Measurements from ENCODE around the gene NFASC.

The NFASC gene

DNA sequence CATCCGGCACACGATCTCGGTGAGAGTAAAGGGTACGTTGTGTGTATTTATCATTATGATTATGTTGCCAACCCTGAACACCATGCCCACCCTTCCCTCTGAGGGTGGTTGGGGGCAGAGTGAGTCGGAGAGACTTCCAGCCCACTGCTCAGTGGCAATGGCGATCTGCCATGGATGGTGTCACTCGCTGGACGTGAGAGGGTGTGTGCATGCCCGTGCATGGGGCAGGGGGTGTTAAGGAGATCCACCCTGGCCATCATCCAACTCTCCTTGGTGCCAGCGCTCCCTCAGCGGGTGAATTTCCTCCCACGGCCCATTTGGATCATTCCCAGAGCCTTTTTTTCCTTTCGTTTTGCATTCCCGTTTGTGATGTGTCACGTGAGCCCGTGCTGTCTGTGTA is 98.3 kb downstream of the NFASC start:
- H3K27ac ChIP-seq (ENCODE audit: low read depth, low read length) = no peak overlapping the region
- H3K9ac ChIP-seq (ENCODE audit: low read length) = no peak overlapping the region

DNA sequence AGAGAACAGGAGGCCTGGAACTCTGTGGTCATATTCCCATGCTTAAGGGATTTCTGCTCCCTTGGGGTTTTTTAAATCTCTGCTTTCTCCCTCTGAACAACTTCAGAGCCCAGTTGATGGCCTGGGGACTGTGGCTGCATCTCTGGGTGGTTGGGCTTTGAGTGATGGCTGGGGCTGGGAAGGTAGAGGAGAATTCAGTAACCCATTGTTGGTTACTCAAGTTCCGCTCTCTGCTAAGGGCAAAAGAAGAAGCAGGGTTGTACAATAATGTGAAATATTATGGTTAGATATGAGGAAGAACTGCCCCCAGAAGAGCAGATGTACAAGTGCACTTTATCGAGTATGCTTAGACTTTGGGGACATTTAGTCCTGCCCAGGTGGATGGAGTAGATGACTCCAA is 100.3 kb downstream of the NFASC start:
- no peaks in the 10 kb centered on the region for H3K27me3 ChIP-seq (ENCODE audit: insufficient read depth, low read length)
- no peak overlapping the region for H2AK5ac ChIP-seq (ENCODE audit: low read length)
- no peak overlapping the region for H2AFZ ChIP-seq (ENCODE audit: insufficient read depth, low read length, poor library complexity)
- no peak overlapping the region for H2BK12ac ChIP-seq (ENCODE audit: low read length)
- no peaks in the 10 kb centered on the region for H3K4me1 ChIP-seq (ENCODE audit: control insufficient read depth in 1 of 2, insufficient read depth in 2 of 2, low read length in 2 of 2)
- H3K14ac ChIP-seq (ENCODE audit: low read length) = no peak overlapping the region
- H3K79me1 ChIP-seq (ENCODE audit: low read length) = no peaks in the 10 kb centered on the region
- H4K91ac ChIP-seq (ENCODE audit: low read depth, low read length) = no peak overlapping the region
- H3K4ac ChIP-seq (ENCODE audit: low read depth, low read length) = no peak overlapping the region
- no CpG with 5 or more reads among the region's 2 CpGs for WGBS (ENCODE audit: extremely low coverage, insufficient coverage, insufficient read length)
- H3K4me2 ChIP-seq (ENCODE audit: low read length) = no peak overlapping the region
- DNase-seq = no peak
- no peak overlapping the region for H3K23ac ChIP-seq (ENCODE audit: low read length)
- no peak overlapping the region for H4K12ac ChIP-seq (ENCODE audit: low read depth, low read length)
- no peaks in the 10 kb centered on the region for H3K79me2 ChIP-seq (ENCODE audit: control insufficient read depth, insufficient read depth, low read length, poor library complexity)
- H3K27ac ChIP-seq (ENCODE audit: low read depth, low read length) = no peak overlapping the region
- H3K4me3 ChIP-seq (ENCODE audit: low read depth, low read length) = no peak overlapping the region
- H3K9ac ChIP-seq (ENCODE audit: low read length) = no peak overlapping the region
- no peak overlapping the region for H2BK120ac ChIP-seq (ENCODE audit: insufficient read depth, low read length, poor library complexity)
- no peaks in the 10 kb centered on the region for H3K36me3 ChIP-seq (ENCODE audit: control insufficient read depth in 1 of 2, insufficient read depth in 2 of 2, low read length in 2 of 2)
- H3K9me3 ChIP-seq (ENCODE audit: insufficient read depth, low read depth, low read length) = no peaks in the 10 kb centered on the region
- no peak overlapping the region for H3K18ac ChIP-seq (ENCODE audit: low read length)
- H4K8ac ChIP-seq (ENCODE audit: low read depth, low read length) = no peak overlapping the region
- H2BK5ac ChIP-seq (ENCODE audit: low read depth, low read length, poor library complexity) = no peak overlapping the region

More for the DNA sequence above, 98.3 kb downstream of the NFASC start:
- H2AFZ ChIP-seq (ENCODE audit: insufficient read depth, low read length, poor library complexity) = no peak overlapping the region
- WGBS (ENCODE audit: extremely low coverage, insufficient coverage, insufficient read length) = no CpG with 5 or more reads among the region's 16 CpGs
- no peak for DNase-seq
- H3K9me3 ChIP-seq (ENCODE audit: insufficient read depth, low read depth, low read length) = no peaks in the 10 kb centered on the region
- H3K27me3 ChIP-seq (ENCODE audit: insufficient read depth, low read length) = no peaks in the 10 kb centered on the region
- H2AK5ac ChIP-seq (ENCODE audit: low read length) = no peak overlapping the region
- H3K4me3 ChIP-seq (ENCODE audit: low read depth, low read length) = no peak overlapping the region
- no peaks in the 10 kb centered on the region for H3K4me1 ChIP-seq (ENCODE audit: control insufficient read depth in 1 of 2, insufficient read depth in 2 of 2, low read length in 2 of 2)
- no peak overlapping the region for H3K23ac ChIP-seq (ENCODE audit: low read length)
- no peak overlapping the region for H2BK12ac ChIP-seq (ENCODE audit: low read length)
- H4K91ac ChIP-seq (ENCODE audit: low read depth, low read length) = no peak overlapping the region
- H4K8ac ChIP-seq (ENCODE audit: low read depth, low read length) = no peak overlapping the region
- H3K18ac ChIP-seq (ENCODE audit: low read length) = no peak overlapping the region
- H3K79me2 ChIP-seq (ENCODE audit: control insufficient read depth, insufficient read depth, low read length, poor library complexity) = no peaks in the 10 kb centered on the region
- no peaks in the 10 kb centered on the region for H3K36me3 ChIP-seq (ENCODE audit: control insufficient read depth in 1 of 2, insufficient read depth in 2 of 2, low read length in 2 of 2)
- no peak overlapping the region for H2BK120ac ChIP-seq (ENCODE audit: insufficient read depth, low read length, poor library complexity)
- no peaks in the 10 kb centered on the region for H3K79me1 ChIP-seq (ENCODE audit: low read length)
- H3K4me2 ChIP-seq (ENCODE audit: low read length) = no peak overlapping the region
- H2BK5ac ChIP-seq (ENCODE audit: low read depth, low read length, poor library complexity) = no peak overlapping the region
- no peak overlapping the region for H3K4ac ChIP-seq (ENCODE audit: low read depth, low read length)
- H3K14ac ChIP-seq (ENCODE audit: low read length) = no peak overlapping the region
- no peak overlapping the region for H4K12ac ChIP-seq (ENCODE audit: low read depth, low read length)

DNA sequence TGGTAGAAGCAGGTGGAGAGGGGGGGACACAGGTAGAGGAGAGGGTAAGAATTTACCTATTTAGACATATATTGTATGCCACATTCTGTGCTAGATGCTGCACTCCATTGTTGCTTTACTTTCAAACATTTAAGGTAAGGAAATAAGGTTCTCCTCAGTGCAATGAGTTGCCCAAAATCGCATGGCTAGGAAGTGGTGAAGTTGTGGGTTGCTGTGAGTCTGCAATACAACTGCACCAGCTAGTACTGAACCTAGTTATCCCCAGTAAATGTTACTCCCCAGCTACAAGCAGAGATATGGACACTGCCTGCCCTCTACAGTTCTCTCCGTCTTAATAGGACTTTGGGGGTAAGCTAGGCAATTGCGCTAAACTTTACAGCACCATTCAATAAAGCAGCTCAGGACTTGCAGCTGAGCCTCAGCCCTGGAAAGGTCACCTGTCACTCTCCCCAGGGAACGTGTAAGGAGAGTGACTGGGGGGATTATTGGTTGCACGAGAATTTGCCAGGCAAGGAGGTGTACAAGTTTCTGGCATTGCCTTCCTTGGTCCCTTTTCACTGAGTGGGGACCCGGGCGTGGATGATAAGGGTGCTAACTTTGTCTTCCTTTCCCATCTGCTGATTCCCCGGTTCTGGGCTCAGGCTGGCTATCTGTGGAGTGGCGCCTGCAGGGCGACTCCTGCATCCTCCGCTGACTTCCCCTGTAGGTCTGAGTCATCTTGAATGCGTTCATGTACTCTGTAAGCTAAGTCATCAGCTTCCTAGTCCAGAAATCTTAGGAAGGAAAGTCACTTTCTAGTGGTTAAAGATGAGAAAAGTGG is 101.1 kb downstream of the NFASC start:
- H3K79me2 ChIP-seq (ENCODE audit: control insufficient read depth, insufficient read depth, low read length, poor library complexity) = no peaks in the 10 kb centered on the region
- no peak overlapping the region for H2BK12ac ChIP-seq (ENCODE audit: low read length)
- H3K9me3 ChIP-seq (ENCODE audit: insufficient read depth, low read depth, low read length) = no peaks in the 10 kb centered on the region
- no peak overlapping the region for H4K12ac ChIP-seq (ENCODE audit: low read depth, low read length)
- no peak overlapping the region for H2AK5ac ChIP-seq (ENCODE audit: low read length)
- H2BK5ac ChIP-seq (ENCODE audit: low read depth, low read length, poor library complexity) = no peak overlapping the region
- H2BK120ac ChIP-seq (ENCODE audit: insufficient read depth, low read length, poor library complexity) = no peak overlapping the region
- no peak overlapping the region for H4K8ac ChIP-seq (ENCODE audit: low read depth, low read length)
- no peaks in the 10 kb centered on the region for H3K27me3 ChIP-seq (ENCODE audit: insufficient read depth, low read length)
- H3K23ac ChIP-seq (ENCODE audit: low read length) = no peak overlapping the region
- H3K4me2 ChIP-seq (ENCODE audit: low read length) = no peak overlapping the region
- H3K27ac ChIP-seq (ENCODE audit: low read depth, low read length) = no peak overlapping the region
- H3K36me3 ChIP-seq (ENCODE audit: control insufficient read depth in 1 of 2, insufficient read depth in 2 of 2, low read length in 2 of 2) = no peaks in the 10 kb centered on the region
- no peak overlapping the region for H2AFZ ChIP-seq (ENCODE audit: insufficient read depth, low read length, poor library complexity)
- no peak overlapping the region for H3K9ac ChIP-seq (ENCODE audit: low read length)
- no peak overlapping the region for H3K18ac ChIP-seq (ENCODE audit: low read length)
- no peak overlapping the region for H3K4me3 ChIP-seq (ENCODE audit: low read depth, low read length)
- no peak overlapping the region for H3K14ac ChIP-seq (ENCODE audit: low read length)
- no CpG with 5 or more reads among the region's 12 CpGs for WGBS (ENCODE audit: extremely low coverage, insufficient coverage, insufficient read length)
- H4K91ac ChIP-seq (ENCODE audit: low read depth, low read length) = no peak overlapping the region
- DNase-seq = peak in 1 of 2 donors; percentile 61
- H3K4me1 ChIP-seq (ENCODE audit: control insufficient read depth in 1 of 2, insufficient read depth in 2 of 2, low read length in 2 of 2) = no peaks in the 10 kb centered on the region
- H3K79me1 ChIP-seq (ENCODE audit: low read length) = no peaks in the 10 kb centered on the region
- no peak overlapping the region for H3K4ac ChIP-seq (ENCODE audit: low read depth, low read length)

DNA sequence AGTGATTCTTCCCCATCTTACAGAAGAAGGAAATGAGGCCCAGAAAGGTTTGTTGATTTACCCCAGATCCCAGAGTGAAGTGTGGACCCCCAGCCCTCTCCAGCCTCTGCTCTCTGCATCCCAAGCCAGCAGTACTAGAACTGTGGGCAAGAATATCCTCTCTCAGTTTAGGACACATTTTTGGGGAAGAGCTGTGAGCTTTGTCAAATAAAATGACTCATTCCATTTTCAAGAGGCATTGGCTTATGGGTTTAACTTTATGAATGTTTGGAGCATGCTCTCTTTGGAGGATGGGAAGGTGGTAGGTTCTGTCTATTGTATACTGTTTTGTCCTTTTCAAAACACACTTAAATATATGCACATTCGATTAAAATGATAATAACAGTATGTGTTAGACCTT is 101.8 kb downstream of the NFASC start:
- H2BK120ac ChIP-seq (ENCODE audit: insufficient read depth, low read length, poor library complexity) = no peak overlapping the region
- no peak overlapping the region for H3K9ac ChIP-seq (ENCODE audit: low read length)
- H3K27me3 ChIP-seq (ENCODE audit: insufficient read depth, low read length) = no peaks in the 10 kb centered on the region
- H3K18ac ChIP-seq (ENCODE audit: low read length) = no peak overlapping the region
- no peaks in the 10 kb centered on the region for H3K4me1 ChIP-seq (ENCODE audit: control insufficient read depth in 1 of 2, insufficient read depth in 2 of 2, low read length in 2 of 2)
- DNase-seq = no peak
- H3K36me3 ChIP-seq (ENCODE audit: control insufficient read depth in 1 of 2, insufficient read depth in 2 of 2, low read length in 2 of 2) = no peaks in the 10 kb centered on the region
- H3K23ac ChIP-seq (ENCODE audit: low read length) = no peak overlapping the region
- H4K12ac ChIP-seq (ENCODE audit: low read depth, low read length) = no peak overlapping the region
- no peak overlapping the region for H3K4me2 ChIP-seq (ENCODE audit: low read length)
- no peak overlapping the region for H2BK12ac ChIP-seq (ENCODE audit: low read length)
- peaks cover 3% of the 10 kb centered on the region for H3K9me3 ChIP-seq (ENCODE audit: insufficient read depth, low read depth, low read length)
- H3K79me1 ChIP-seq (ENCODE audit: low read length) = no peaks in the 10 kb centered on the region
- no peak overlapping the region for H2AFZ ChIP-seq (ENCODE audit: insufficient read depth, low read length, poor library complexity)
- no peak overlapping the region for H2BK5ac ChIP-seq (ENCODE audit: low read depth, low read length, poor library complexity)
- no peak overlapping the region for H3K4ac ChIP-seq (ENCODE audit: low read depth, low read length)
- no peak overlapping the region for H4K91ac ChIP-seq (ENCODE audit: low read depth, low read length)
- H3K27ac ChIP-seq (ENCODE audit: low read depth, low read length) = no peak overlapping the region
- WGBS (ENCODE audit: extremely low coverage, insufficient coverage, insufficient read length) = no CpG with 5 or more reads among the region's 1 CpG
- no peak overlapping the region for H3K4me3 ChIP-seq (ENCODE audit: low read depth, low read length)
- H3K79me2 ChIP-seq (ENCODE audit: control insufficient read depth, insufficient read depth, low read length, poor library complexity) = no peaks in the 10 kb centered on the region
- no peak overlapping the region for H2AK5ac ChIP-seq (ENCODE audit: low read length)
- H4K8ac ChIP-seq (ENCODE audit: low read depth, low read length) = no peak overlapping the region
- no peak overlapping the region for H3K14ac ChIP-seq (ENCODE audit: low read length)

Measured in trophoblast cell (in vitro differentiated cells and primary cell).